GM06990 (cell line): ENCODE measurements around the gene PDHX.

ENCODE experiments used
- DNase-seq: peaks from one replicate; pipeline ENCODE4 v3.0.0-alpha.2; 2011; ENCODE audit not compliant: insufficient read length; ENCODE audit errors: extremely low read depth
- H3K27me3 ChIP-seq: replicated peaks from 2 replicates; pipeline ENCODE4 v1.6.0; 2011; ENCODE audit warnings: low read length; ENCODE audit not compliant: control insufficient read depth, insufficient read depth
- H3K36me3 ChIP-seq: 2 replicates; pipeline ENCODE4 v1.5.1; 2011; ENCODE audit warnings: low read length; ENCODE audit not compliant: control insufficient read depth, insufficient read depth
- H3K4me3 ChIP-seq: replicated peaks from 2 replicates; pipeline ENCODE4 v1.5.1; 2011; ENCODE audit warnings: low read depth, mild to moderate bottlenecking, control low read depth, low read length
- CTCF ChIP-seq: IDR thresholded peaks from 2 replicates; pipeline ENCODE4 v1.5.1; 2011; ENCODE audit warnings: low read length, control low read depth, mild to moderate bottlenecking, inconsistent platforms; ENCODE audit not compliant: insufficient read depth, poor library complexity, severe bottlenecking

Gene PDHX

DNA sequence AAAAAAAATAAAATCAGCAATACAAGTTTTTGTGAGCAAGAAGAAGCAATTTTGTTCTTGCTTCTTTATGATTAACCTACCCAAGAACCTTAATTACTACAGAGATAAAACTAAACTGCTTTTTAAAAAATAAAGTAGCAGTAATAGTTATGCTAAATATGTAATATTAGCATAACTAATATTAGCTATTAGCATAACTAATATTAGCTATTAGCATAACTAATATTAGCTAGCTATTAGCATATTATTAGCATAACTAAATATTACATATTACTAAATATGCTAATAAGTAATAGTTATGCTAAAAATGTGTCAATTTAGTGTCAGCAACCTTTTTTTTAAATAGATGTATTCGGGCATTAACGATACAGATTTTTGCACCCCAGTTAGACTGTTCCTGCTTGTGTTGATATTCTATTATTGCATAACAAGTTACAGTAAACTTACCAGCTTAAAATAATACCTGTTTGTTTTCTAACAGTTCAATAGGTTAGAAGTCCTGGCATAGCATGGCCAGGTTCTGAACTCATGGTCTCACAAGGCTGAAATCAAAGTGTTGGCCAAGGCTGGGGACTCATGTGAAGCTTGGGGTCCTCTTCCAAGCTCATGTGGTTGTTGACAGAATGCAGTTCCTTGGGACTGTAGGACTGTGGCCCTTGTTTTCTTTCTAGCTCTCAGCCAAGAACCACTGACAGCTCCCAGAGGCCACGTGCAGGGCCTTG is 48.4 kb downstream of the PDHX start:
- Histone ChIP-seq H3K27me3 (no peaks in the 10 kb centered on the region), H3K36me3 (peaks cover 2% of the 10 kb centered on the region; the same call in 1 of the 2 replicates), H3K4me3 (no peak overlapping the region)
- TF ChIP-seq CTCF, result no peak
- DNase-seq, result no peak

- TF ChIP-seq CTCF, result no peak
- Histone ChIP-seq H3K36me3 (peaks cover 2% of the 10 kb centered on the region; the same call in 1 of the 2 replicates), H3K4me3 (no peak overlapping the region), H3K27me3 (no peaks in the 10 kb centered on the region)
- DNase-seq, result no peak
Observed at GRCh38 chr11:34968862-34969261, 52.4 kb downstream of the PDHX start.

GRCh38 chr11:34970033-34970432 is 53.6 kb downstream of the PDHX start:
- no peak for TF ChIP-seq CTCF
- no peak for DNase-seq
- Histone ChIP-seq H3K36me3 (peaks cover 1% of the 10 kb centered on the region), H3K27me3 (no peaks in the 10 kb centered on the region), H3K4me3 (no peak overlapping the region)

DNA sequence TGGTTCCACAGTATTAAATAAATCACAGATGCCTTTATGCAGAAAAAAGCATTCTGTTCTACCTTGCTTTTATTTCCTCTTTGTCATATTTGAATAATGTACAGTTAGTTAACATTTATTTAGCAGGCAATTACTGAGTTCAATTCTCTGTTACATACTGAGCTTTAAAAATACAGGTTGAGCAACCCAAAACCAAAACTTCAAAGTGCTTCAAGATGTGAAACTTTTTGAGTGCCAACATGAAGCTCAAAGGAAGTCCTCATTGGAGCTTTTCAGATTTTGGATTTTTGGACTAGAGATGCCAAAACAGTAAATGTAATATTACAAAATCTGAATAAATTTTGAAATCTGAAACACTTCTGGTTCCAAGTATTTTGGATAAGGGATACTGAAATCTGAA is 54.1 kb downstream of the PDHX start:
- TF ChIP-seq CTCF, result no peak
- H3K36me3 ChIP-seq, result no peaks in the 10 kb centered on the region; the same call in 1 of the 2 replicates
- no peak for DNase-seq
- no peaks in the 10 kb centered on the region for H3K27me3 ChIP-seq
- no peak overlapping the region for H3K4me3 ChIP-seq

GRCh38 chr11:34971928-34972327 is 55.5 kb downstream of the PDHX start:
- DNase-seq, result no peak
- H3K4me3 ChIP-seq, result no peak overlapping the region
- no peak for TF ChIP-seq CTCF
- H3K36me3 ChIP-seq, result no peaks in the 10 kb centered on the region; the same call in 1 of the 2 replicates
- H3K27me3 ChIP-seq, result no peaks in the 10 kb centered on the region
